IMR-90 (cell line): Measurements from ENCODE around the gene COX17.

ENCODE experiments used
- CTCF ChIP-seq: conservative IDR thresholded peaks from 2 replicates; pipeline ENCODE4 v1.5.1; 2012; ENCODE audit warnings: mild to moderate bottlenecking, low read depth, low read length, improper control_type of control experiment
- MAZ ChIP-seq: IDR thresholded peaks from 2 replicates; pipeline ENCODE4 v1.6.1; 2012; ENCODE audit warnings: low read depth, mild to moderate bottlenecking, low read length, improper control_type of control experiment, moderate library complexity, borderline replicate concordance
- USF2 ChIP-seq: fragments of 150-350 bp; IDR thresholded peaks from 2 replicates; pipeline ENCODE4 v1.6.1; 2017; ENCODE audit warnings: mild to moderate bottlenecking, antibody characterized with exemption, low read length, low read depth

GRCh38 chr3:119645813-119646212 is 31.4 kb downstream of the COX17 start:
- TF ChIP-seq CTCF: no peak
- no peak for TF ChIP-seq USF2
- no peak for TF ChIP-seq MAZ
